Measurements from ENCODE around the gene THSD4.

DNA sequence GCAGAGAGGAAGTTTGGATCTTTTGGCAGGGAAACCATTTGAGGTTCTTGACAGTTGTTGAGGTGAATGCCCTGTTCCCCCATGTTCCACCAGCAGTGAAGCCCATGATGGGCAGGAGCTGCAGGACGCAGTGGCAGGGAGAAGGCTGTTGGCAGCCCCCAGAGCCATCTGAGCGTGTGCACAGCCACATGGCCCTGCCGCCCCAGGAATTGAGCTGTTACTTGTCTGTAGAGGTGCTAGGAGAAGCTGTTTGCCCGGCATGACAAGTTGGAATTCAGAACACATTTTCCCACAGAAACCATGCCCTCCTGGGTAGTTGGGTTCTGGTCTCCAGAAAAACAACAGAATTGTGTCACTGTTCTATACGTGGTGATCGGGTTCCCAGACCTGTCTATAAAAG, 476.9 kb downstream of the THSD4 start:
- TF ChIP-seq SMC3 (IDR thresholded peaks at IDR 0.05): no peak
- TF ChIP-seq, protein P1, sequence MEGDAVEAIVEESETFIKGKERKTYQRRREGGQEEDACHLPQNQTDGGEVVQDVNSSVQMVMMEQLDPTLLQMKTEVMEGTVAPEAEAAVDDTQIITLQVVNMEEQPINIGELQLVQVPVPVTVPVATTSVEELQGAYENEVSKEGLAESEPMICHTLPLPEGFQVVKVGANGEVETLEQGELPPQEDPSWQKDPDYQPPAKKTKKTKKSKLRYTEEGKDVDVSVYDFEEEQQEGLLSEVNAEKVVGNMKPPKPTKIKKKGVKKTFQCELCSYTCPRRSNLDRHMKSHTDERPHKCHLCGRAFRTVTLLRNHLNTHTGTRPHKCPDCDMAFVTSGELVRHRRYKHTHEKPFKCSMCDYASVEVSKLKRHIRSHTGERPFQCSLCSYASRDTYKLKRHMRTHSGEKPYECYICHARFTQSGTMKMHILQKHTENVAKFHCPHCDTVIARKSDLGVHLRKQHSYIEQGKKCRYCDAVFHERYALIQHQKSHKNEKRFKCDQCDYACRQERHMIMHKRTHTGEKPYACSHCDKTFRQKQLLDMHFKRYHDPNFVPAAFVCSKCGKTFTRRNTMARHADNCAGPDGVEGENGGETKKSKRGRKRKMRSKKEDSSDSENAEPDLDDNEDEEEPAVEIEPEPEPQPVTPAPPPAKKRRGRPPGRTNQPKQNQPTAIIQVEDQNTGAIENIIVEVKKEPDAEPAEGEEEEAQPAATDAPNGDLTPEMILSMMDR (IDR thresholded peaks at IDR 0.05): no peak
- no peak for TF ChIP-seq POLR2A (IDR thresholded peaks at IDR 0.05; ENCODE audit: low read length)
- no peak for TF ChIP-seq MAFK (IDR thresholded peaks at IDR 0.05; ENCODE audit: partially characterized antibody)
- no peak for TF ChIP-seq RCOR1 (IDR thresholded peaks at IDR 0.05; ENCODE audit: low read depth, low read length)
- no peak for TF ChIP-seq KDM1A (IDR thresholded peaks at IDR 0.05; ENCODE audit: low read depth)
- TF ChIP-seq EP300 (IDR thresholded peaks at IDR 0.05): no peak
- TF ChIP-seq, protein P2, sequence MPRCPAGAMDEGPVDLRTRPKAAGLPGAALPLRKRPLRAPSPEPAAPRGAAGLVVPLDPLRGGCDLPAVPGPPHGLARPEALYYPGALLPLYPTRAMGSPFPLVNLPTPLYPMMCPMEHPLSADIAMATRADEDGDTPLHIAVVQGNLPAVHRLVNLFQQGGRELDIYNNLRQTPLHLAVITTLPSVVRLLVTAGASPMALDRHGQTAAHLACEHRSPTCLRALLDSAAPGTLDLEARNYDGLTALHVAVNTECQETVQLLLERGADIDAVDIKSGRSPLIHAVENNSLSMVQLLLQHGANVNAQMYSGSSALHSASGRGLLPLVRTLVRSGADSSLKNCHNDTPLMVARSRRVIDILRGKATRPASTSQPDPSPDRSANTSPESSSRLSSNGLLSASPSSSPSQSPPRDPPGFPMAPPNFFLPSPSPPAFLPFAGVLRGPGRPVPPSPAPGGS (IDR thresholded peaks at IDR 0.05): no peak
- TF ChIP-seq POLR2AphosphoS2 (conservative IDR thresholded peaks at IDR 0.05; ENCODE audit: low read length): no peak
- TF ChIP-seq MYC (IDR thresholded peaks at IDR 0.05; ENCODE audit: borderline replicate concordance, low read length): no peak
- TF ChIP-seq, protein P3, sequence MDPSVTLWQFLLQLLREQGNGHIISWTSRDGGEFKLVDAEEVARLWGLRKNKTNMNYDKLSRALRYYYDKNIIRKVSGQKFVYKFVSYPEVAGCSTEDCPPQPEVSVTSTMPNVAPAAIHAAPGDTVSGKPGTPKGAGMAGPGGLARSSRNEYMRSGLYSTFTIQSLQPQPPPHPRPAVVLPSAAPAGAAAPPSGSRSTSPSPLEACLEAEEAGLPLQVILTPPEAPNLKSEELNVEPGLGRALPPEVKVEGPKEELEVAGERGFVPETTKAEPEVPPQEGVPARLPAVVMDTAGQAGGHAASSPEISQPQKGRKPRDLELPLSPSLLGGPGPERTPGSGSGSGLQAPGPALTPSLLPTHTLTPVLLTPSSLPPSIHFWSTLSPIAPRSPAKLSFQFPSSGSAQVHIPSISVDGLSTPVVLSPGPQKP (IDR thresholded peaks at IDR 0.05; ENCODE audit: low read depth, low read length): no peak
- TF ChIP-seq HOXA7 (CRISPR knock-in tag; IDR thresholded peaks at IDR 0.05): no peak
- TF ChIP-seq FOSL2 (IDR thresholded peaks at IDR 0.05): no peak
- no peak for TF ChIP-seq FOSL2 (CRISPR knock-in tag; IDR thresholded peaks at IDR 0.05)

All from A549 (cell line).